HCT116 (cell line): ENCODE data around the gene UVSSA. TPM values are rescaled to one million over a fixed set of nuclear protein-coding genes. Genes with fewer than 3 reads are reported as not detected.
"Not testable (repeated sequence)": the region's sequence is repeated elsewhere in the genome, so short reads cannot be mapped to it uniquely, and the experiment has no call there.

Experiments
- ATAC-seq: fragments of 200-7000 bp; cut with Tn5 transposase; 2 replicates; pipeline ENCODE4 v1.9.1; 2020; ENCODE audit warnings: mild to moderate bottlenecking, moderate library complexity
- BruUV-seq: library from RNA; stranded (reverse); fragments of 400-500 nt; replicated peaks from 2 replicates; lab custom pipeline; 2021; lab: Mats Ljungman, UMichigan
- CTCF ChIA-PET: fragments of 300-600 bp; sonication (Branson Sonifier 250); formaldehyde crosslinking; loops from one replicate; lab custom pipeline; 2021; ENCODE audit warnings: antibody characterized with exemption; lab: Charles Lee
- POLR2A ChIA-PET: fragments of 300-600, 350-600 bp; sonication (Branson Sonifier 250); formaldehyde crosslinking; loops from one replicate; lab custom pipeline; 2021; ENCODE audit warnings: antibody characterized with exemption; lab: Charles Lee
- RAD21 ChIA-PET, 2 experiments: fragments of 300-600 bp; sonication (Branson Sonifier 250); formaldehyde crosslinking; loops; one replicate each; lab custom pipeline; 2023; ENCODE audit warnings: low total read pairs in 2 of 2; ENCODE audit not compliant: uncharacterized antibody in 2 of 2, unreplicated experiment in 2 of 2, low non-redundant PET in 1 of 2; lab: Charles Lee
- DNase-seq: peaks from one replicate; pipeline ENCODE4 v3.0.0-alpha.2; 2010; ENCODE audit warnings: low read depth, low spot score
- H2AFZ ChIP-seq: fragments of 200-600 bp; shearing (Covaris generic), sonication (generic); 2 replicates; pipeline ENCODE4 v1.6.1; 2017; ENCODE audit warnings: low read depth, mixed run types, mixed read lengths, antibody characterized with exemption, low read length; ENCODE audit not compliant: poor library complexity, severe bottlenecking
- H3K27ac ChIP-seq: 2 replicates; pipeline ENCODE4 v1.5.1; 2012; ENCODE audit warnings: low read depth, low read length
- H3K27me3 ChIP-seq: fragments of 200-600 bp; sonication (generic); 2 replicates; pipeline ENCODE4 v1.6.1; 2016; ENCODE audit warnings: mixed run types, low read length, mixed read lengths; ENCODE audit not compliant: insufficient read depth
- H3K36me3 ChIP-seq, 2 experiments: fragments of 200-500 bp in 1 of 2; fragments of 200-600 bp in 1 of 2; sonication (Bioruptor generic) in 1 of 2; sonication (generic) in 1 of 2; 2 replicates each; pipeline versions ENCODE4 v1.5.1 to v1.6.1; 2014 to 2016; ENCODE audit warnings: low read length in 2 of 2, inconsistent platforms in 1 of 2, mixed read lengths in 1 of 2, mixed run types in 1 of 2; ENCODE audit not compliant: insufficient read depth in 2 of 2, control insufficient read depth in 1 of 2
- H3K4me1 ChIP-seq, 2 experiments: fragments of 200-600 bp in 1 of 2; sonication (generic) in 1 of 2; 2 replicates each; pipeline versions ENCODE4 v1.5.1 to v1.6.1; 2012 to 2017; ENCODE audit warnings: low read length in 2 of 2, inconsistent platforms in 1 of 2, mild to moderate bottlenecking in 1 of 2, mixed read lengths in 1 of 2, mixed run types in 1 of 2, moderate library complexity in 1 of 2; ENCODE audit not compliant: insufficient read depth in 2 of 2, control insufficient read depth in 1 of 2
- H3K4me2 ChIP-seq: fragments of 200-600 bp; sonication (generic); 2 replicates; pipeline ENCODE4 v1.6.1; 2017; ENCODE audit warnings: mixed run types, low read length, mixed read lengths
- H3K4me3 ChIP-seq, 2 experiments: fragments of 200-600 bp in 1 of 2; sonication (generic) in 1 of 2; replicated peaks in 1 of 2; 2 replicates each; pipeline ENCODE4 v1.5.1; 2011 to 2016; ENCODE audit warnings: low read length in 2 of 2, control low read depth in 1 of 2, low read depth in 1 of 2, mild to moderate bottlenecking in 1 of 2, mixed read lengths in 1 of 2, mixed run types in 1 of 2
- H3K79me2 ChIP-seq: fragments of 200-600 bp; sonication (generic); 2 replicates; pipeline ENCODE4 v1.6.1; 2017; ENCODE audit warnings: mild to moderate bottlenecking, mixed run types, low read length, moderate library complexity, mixed read lengths; ENCODE audit not compliant: insufficient read depth
- H3K9ac ChIP-seq: fragments of 200-600 bp; sonication (generic); 2 replicates; pipeline ENCODE4 v1.6.1; 2016; ENCODE audit warnings: low read length, mixed read lengths
- H3K9me2 ChIP-seq: fragments of 200-600 bp; sonication (generic), shearing (Covaris generic); 2 replicates; pipeline ENCODE4 v1.6.1; 2017; ENCODE audit warnings: mixed run types, mild to moderate bottlenecking, moderate library complexity; ENCODE audit not compliant: insufficient read depth
- H3K9me3 ChIP-seq, 2 experiments: fragments of 200-500 bp in 1 of 2; fragments of 200-600 bp in 1 of 2; sonication (Bioruptor generic) in 1 of 2; sonication (generic) in 1 of 2; 2 replicates each; pipeline ENCODE4 v1.6.1; 2014 to 2017; ENCODE audit warnings: low read length in 2 of 2, mixed read lengths in 2 of 2, inconsistent platforms in 1 of 2, low read depth in 1 of 2, mild to moderate bottlenecking in 1 of 2, mixed run types in 1 of 2, moderate library complexity in 1 of 2; ENCODE audit not compliant: control insufficient read depth in 1 of 2, insufficient read depth in 1 of 2
- H4K20me1 ChIP-seq: fragments of 200-600 bp; sonication (generic), shearing (Covaris generic); 2 replicates; pipeline ENCODE4 v1.6.1; 2017; ENCODE audit warnings: mixed run types, mild to moderate bottlenecking, moderate library complexity; ENCODE audit not compliant: insufficient read depth
- EZH2 ChIP-seq: fragments of 200-600 bp; sonication (generic); IDR thresholded peaks from 2 replicates; pipeline ENCODE4 v1.6.1; 2017; ENCODE audit warnings: antibody characterized with exemption, mixed run types
- EZH2phosphoT487 ChIP-seq: fragments of 200-600 bp; IDR thresholded peaks from 2 replicates; pipeline ENCODE4 v1.6.1; 2018; ENCODE audit warnings: antibody characterized with exemption, borderline replicate concordance
- SRF ChIP-seq: IDR thresholded peaks from 2 replicates; pipeline ENCODE4 v1.6.1; 2012; ENCODE audit warnings: low read depth
- YY1 ChIP-seq: IDR thresholded peaks from 2 replicates; pipeline ENCODE4 v1.6.1; 2011; ENCODE audit warnings: low read length, low read depth, moderate library complexity, mild to moderate bottlenecking; ENCODE audit not compliant: insufficient replicate concordance; ENCODE audit errors: extremely low read depth
- intact Hi-C: fragments of 100-400 bp; cut with micrococcal nuclease; formaldehyde crosslinking; loops from 2 replicates; pipeline ENCODE4 v1.10.0; 2022
- total RNA-seq: library from RNA; stranded (reverse); gene quantifications from one replicate; pipeline ENCODE4 v1.2.1, GENCODE V29; 2021; ENCODE audit not compliant: unreplicated experiment
- TF ChIP-seq, protein P1 (sequence below): IDR thresholded peaks from 2 replicates; pipeline ENCODE4 v1.6.1; 2012
- TF ChIP-seq, protein P2 (sequence below): IDR thresholded peaks from 2 replicates; pipeline ENCODE4 v1.6.1; 2012

UVSSA gene
- total RNA-seq, 1 experiment from 2014 or later: 30.5 TPM

DNA sequence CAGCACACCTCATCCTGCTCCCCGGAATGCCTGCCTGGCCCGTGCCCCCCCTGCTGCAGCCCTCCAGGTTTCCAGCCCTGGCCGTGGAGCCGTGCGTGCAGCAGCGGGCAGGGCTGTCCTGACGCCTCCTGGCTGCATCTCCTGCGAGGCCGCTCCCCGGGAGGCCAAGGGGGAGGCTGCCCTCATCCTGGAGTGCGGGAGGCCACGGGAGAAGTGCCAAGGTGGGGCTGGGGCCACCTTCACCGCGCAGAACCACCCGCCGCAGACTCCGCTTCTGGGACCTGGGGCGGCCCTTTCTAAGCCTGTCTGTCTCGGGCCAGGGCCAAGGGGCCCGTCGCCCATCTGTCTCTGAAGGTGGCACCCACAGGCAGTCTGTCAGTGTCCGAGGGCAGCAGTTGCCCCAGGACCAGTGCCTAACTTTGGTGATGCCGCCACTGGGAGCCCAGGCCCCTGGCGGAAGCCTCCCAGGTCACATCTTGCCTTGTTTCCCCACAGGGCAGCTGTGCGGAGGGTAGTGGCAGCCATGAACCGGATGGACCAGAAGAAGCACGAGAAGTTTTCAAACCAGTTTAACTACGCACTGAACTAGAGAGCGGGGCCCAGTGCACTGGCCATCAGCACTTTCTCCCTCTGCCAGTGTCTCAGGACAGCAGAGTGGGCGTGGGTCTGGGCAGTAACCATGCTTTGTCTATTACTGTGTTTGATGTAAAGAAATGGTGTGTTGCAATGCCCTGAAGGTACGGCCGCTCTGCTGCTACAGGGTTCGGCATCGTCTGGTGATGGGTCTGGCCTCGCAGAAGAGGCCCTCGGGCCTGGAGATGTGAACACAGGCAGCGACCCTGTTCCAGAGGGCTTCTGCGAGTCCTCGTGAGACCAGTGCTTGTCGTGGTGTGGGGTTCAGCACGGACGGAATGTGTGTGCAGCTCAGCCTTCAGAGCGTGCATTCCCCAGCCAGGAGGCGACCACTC, 38.6 kb downstream of the UVSSA start:
- ATAC-seq (no peak), DNase-seq (no peak)
- Histone ChIP-seq H3K4me3 (no peak overlapping the region), H3K4me2 (no peak overlapping the region), H3K79me2 (no peaks in the 10 kb centered on the region), H3K27me3 (no peaks in the 10 kb centered on the region), H3K9me2 (no peaks in the 10 kb centered on the region), H3K9ac (no peak overlapping the region), H3K36me3 (peaks cover 2 to 4% of the 10 kb centered on the region in 2 experiments; a peak in 1 of 4 replicates), H3K27ac (no peak overlapping the region), H4K20me1 (no peaks in the 10 kb centered on the region), H2AFZ (no peak overlapping the region), H3K9me3 (peaks cover 0 to 9% of the 10 kb centered on the region in 2 experiments; a peak in 1 of 4 replicates), H3K4me1 (no peaks in the 10 kb centered on the region)
- ChIA-PET RAD21 (no interaction called here), CTCF (no interaction called here), POLR2A (no interaction called here)
- intact Hi-C loops: no loop called here
- TF ChIP-seq YY1 (no peak), EZH2 (no peak), EZH2phosphoT487 (no peak), SRF (no peak)
- TF ChIP-seq, protein P1, sequence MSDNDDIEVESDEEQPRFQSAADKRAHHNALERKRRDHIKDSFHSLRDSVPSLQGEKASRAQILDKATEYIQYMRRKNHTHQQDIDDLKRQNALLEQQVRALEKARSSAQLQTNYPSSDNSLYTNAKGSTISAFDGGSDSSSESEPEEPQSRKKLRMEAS: no peak
- TF ChIP-seq, protein P2, sequence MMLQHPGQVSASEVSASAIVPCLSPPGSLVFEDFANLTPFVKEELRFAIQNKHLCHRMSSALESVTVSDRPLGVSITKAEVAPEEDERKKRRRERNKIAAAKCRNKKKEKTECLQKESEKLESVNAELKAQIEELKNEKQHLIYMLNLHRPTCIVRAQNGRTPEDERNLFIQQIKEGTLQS: no peak
- no TSS peak for BruUV-seq

DNA sequence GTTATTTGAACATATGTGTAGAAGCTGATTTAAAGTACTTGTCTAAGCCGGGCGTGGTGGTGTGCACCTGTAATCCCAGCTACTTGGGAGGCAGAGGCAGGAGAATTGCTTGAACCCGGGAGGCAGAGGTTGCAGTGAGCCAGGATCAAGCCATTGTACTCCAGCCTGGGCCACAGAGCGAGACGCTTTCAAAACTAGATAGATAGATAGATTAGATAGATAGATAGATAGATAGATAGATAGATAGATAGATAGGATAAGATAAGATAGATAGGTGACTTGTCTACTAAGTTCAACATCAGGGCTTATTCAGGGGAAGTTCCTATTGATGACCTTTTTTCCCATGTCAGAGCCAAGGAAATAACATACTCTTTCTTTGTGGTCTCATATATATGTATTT, 46.4 kb downstream of the UVSSA start:
- H3K4me1 ChIP-seq, H3K4me2 ChIP-seq, H2AFZ ChIP-seq, H3K27me3 ChIP-seq, DNase-seq, BruUV-seq, CTCF ChIA-PET, POLR2A ChIA-PET, H4K20me1 ChIP-seq, H3K9ac ChIP-seq, H3K79me2 ChIP-seq, ATAC-seq, RAD21 ChIA-PET, H3K9me2 ChIP-seq, H3K36me3 ChIP-seq, H3K4me3 ChIP-seq, intact Hi-C loops, H3K27ac ChIP-seq: not testable (repeated sequence)
- peaks cover 6 to 11% of the 10 kb centered on the region in 2 experiments; a peak in 3 of 4 replicates for H3K9me3 ChIP-seq
